NCI-H82 treated with DMSO at 0.1 percent for 48 hours (cell line): ENCODE measurements around the gene CGREF1.

Experiments
- DNase-seq: peaks from one replicate; lab custom pipeline; 2025; ENCODE audit not compliant: unreplicated experiment; lab: John Stamatoyannopoulos, UW

The CGREF1 gene

DNA sequence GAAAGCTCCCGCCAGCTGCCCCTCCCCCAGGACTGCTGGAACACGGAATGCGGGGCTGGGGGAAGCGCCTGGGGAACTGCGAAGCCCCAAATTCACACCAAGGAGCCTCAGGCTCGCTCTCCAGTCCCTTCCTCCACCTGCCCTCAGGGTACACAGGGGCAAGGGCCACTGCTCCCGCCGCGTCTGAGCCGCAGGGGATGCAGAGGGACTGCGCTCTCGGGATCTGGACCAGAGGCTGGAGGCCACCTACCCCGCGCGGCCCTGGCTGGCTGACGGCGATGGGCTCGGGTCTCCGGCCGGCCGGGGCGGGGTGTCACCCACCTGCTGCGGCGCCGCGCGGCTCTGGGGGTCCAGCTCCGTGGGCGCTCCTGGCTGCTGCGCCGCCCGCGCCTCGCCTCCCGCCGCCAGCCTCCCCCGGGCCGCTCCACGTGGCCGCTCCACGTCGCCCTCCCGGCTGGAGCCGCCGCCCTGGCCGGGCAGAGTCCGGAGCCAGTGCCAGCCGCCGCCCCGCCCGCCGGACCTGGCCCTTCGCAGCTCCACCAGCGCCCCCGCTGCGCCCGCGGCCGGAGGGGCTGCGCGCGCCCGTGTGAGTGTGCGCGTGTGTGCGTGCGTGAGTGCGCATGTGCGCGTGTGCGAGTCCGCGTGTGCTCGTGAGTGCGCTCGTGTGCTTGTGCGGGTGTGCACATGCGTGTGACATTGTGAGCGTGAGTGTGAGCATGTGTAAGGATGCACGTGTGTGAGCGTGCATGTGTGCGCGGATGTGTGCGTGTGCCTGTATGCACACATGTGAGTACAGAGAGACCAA lies at the start of gene CGREF1:
TSS of gene CGREF1 (minus strand) at position 604 of the 805 bp plus-strand sequence. CDS start 14,762 bp downstream, outside the sequence.
- DNase-seq: no peak

GRCh38 chr2:27164960-27165763 lies 46.2 kb upstream of the CGREF1 start:
- DNase-seq: no peak

GRCh38 chr2:27162151-27163121 lies 43.5 kb upstream of the CGREF1 start:
- DNase-seq: no peak

DNA sequence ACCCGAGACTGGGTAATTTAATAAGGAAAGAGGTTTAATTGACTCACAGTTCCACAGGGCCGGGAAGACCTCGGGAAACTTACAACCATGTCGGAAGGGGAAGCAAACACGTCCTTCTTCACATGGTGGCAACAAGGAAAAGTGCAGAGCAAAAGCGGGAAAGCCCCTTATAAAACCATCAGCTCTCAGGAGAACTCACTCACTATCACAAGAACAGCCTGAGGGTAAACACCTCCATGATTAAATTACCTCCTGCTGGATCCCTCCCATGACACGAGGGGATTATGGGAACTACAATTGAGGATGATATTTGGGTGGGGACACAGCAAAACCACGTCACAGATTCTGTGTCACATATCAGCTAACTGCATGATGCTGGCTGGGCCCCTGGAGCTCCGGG lies 41.3 kb upstream of the CGREF1 start:
- DNase-seq: no peak

DNA sequence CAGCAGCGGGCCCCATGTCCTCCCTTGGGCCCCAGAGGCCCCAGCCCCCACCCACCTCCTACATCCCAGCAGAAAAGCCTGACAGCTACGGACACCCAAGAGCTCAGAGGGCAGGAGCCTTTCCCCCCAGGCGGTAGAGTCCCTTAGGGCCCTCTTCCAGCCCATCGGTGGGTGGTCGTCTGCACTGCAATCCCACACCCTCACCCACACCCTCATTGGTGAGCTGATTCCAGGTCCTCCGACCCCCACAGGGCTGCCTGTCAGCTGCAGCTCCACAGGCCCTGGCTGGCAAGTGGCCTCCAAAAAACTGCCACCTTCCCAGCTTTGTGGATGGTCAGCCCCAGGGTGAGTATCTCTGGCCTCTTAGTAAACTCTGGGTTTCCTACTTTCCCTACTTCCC lies 40.3 kb upstream of the CGREF1 start:
- no peak for DNase-seq

DNA sequence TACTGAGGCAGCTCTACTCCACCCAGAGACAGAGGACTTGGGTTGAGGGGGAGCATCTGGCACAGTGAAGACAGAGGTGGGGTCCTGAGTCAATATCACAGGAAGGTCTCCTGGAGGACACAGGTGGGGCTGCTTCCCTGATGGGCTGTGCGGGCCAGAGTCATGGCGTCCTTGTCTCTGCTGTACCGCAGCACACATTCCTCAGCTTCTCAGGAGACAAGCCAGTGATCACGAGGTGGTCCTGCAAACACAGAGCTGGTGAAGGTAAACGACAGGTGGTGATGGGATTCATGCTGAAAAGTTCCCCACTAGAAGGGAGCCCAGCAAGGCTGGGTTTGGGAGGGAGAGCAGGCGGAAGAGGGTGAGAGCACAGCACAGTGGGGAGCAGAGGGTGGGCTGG lies 39.5 kb upstream of the CGREF1 start:
- no peak for DNase-seq

- DNase-seq: no peak
Observed at GRCh38 chr2:27155069-27155520, 36.2 kb upstream of the CGREF1 start.

- no peak for DNase-seq
Observed at GRCh38 chr2:27154488-27154887, 35.6 kb upstream of the CGREF1 start.

- no peak for DNase-seq
Observed at GRCh38 chr2:27152796-27153464, 34.0 kb upstream of the CGREF1 start.

GRCh38 chr2:27152102-27152795 lies 33.3 kb upstream of the CGREF1 start:
- no peak for DNase-seq

- DNase-seq: peak; percentile 29
Observed at GRCh38 chr2:27150639-27151230, 31.8 kb upstream of the CGREF1 start.

DNA sequence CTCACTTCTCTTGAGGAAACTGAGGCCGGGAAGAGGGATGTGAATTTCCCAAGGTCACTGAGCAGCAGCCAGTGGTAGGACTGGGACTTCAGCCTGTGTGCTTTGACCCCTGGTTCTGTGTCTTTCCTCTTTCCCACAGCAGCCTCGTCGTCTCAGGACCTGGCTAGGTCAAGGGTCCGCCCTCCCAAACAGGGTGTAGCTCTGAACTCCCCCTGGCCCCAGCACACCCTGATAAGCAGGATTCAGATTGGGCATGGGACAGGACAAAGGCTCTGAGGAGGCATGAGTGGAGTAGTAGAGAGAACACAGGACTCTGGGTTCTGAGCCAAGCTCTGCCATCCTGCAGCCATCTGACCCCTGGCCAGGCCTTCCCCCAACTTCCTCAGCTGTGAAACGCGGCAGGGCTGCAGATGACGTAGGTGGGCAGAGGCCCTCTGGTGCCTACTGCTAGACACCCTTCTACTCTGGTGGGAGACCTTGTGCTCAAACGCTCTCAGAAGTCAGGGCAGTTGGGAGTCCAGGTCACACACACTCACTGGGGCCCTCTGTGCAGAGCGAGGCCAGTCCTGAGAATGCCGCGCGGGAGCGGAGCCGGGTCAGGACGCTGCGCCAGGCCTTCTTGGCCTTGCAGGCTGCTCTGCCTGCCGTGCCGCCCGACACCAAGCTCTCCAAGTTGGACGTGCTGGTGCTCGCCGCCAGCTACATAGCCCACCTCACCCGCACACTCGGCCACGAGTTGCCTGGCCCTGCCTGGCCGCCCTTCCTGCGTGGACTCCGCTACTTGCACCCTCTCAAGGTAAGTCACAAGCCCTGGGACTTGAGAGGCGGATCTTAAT lies 30.9 kb upstream of the CGREF1 start:
- no peak for DNase-seq

DNA sequence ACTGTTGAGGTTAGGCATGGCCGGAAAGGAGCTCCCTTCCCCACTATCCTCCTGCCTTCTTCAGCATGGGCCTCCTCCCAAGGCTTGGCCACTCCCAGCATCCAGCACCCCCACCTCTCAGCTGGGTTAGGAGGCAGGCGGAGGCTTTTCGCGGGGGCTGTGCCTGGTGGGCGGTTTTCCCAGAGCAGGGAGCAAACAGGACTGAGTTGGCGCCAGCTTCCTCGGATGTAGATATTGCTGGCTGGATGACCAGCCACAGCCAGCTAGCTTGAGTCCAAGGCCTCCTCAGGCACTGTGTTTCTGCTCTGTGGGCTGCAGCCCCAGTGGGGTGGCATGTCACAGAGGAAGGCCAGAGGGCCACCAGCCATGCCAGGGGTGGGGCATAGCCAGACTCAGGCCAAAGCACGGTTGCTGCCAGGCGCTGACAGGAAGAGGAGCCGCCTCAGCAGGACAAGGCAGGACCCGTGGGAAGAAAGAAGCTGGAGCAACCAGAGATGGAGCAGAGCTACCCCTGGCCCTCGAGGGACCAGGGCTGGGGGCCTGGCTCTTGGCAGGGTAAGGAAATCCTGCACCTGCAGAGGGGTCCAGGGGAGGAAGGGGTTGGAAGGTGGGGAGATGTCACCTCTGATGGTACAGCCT lies 30.0 kb upstream of the CGREF1 start, which contains the start of gene TCF23:
TSS of gene TCF23 (plus strand) at position 204 of the 639 bp plus-strand sequence. CDS start at position 334, 130 bp downstream.
- DNase-seq: no peak

- no peak for DNase-seq
Observed at GRCh38 chr2:27147935-27148334, 29.0 kb upstream of the CGREF1 start.

DNA sequence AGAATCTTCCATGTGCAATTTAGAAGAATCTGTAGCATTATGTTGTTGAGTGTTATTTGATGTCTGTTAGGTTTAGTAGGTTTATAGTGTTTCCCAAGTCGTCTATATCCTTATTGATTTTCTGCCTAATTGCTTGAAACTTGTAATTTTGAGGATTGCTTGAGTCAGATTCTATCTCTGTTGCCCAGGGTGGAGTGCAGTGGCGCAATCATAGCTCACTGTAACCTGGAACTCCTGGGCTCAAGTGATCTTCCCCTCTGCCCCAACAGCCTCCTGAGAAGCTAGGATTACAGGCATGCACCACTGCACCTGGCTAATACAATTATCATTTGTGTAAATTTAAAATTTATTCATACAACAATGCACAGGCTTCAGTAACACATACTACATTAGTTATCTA lies 26.8 kb upstream of the CGREF1 start:
- no peak for DNase-seq

DNA sequence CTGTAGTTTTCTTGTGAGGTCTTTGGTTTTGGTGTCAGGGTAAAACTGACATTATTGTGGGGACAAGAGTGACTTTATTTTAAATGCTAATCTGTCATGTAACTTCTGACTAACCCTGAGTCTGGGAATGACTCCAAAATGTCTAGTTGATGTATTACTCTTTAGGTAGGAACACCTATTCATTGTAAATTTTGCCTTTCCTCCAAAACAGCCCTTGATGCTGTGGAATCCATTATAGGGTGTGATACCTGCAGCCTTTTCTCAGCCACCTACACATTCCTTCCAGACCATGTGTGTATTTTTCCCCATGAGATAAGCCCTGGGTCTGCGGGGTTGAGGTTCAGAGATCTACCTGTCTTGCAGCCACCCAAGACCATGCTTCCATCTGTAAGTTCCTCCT lies 24.4 kb upstream of the CGREF1 start:
- no peak for DNase-seq

DNA sequence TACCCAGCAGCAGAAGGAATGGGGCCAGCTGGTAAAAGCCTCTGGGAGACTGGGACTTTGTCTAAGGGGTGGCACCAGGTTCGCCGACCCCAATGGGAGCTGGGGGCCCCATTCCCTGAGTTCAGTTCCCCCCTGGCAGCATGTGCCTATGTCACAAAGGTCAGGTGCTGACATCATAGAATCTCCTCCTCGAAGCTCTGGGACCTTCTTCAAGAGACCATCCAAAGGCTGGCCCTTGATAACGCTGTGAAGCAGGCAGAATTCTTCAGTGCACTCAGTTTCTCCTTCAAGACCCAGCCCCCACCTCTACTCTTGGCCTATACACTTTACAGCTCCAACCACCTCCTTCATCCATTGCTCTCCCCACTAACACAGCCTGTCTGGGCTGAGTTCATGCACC lies 20.4 kb upstream of the CGREF1 start, which contains the start of gene PRR30:
TSS of gene PRR30 (minus strand) at position 101 of the 400 bp plus-strand sequence. CDS start 1,081 bp downstream, outside the sequence.
- DNase-seq: no peak

DNA sequence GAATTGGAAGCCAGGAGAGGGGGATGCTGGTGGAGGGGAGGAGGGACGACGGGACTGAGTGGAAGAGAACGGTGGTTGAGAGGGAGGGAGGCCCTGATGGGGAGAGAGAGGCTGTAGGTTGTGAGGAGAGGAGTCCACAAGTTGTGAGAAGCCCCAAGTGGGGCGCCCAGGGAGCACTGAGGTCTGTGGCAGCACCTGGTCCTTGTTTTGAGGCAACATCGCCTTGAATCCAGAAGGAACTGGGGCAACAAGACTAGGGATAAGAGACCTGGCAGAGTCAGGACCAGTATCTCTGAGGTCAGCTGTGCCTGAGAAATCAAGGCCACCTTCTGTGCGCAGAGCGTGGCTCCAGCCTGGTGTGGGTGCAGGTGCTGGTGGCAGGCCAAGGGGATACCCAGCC lies 19.2 kb upstream of the CGREF1 start:
- DNase-seq: no peak
